ENCODE measurements around the gene KRTAP5-11. TPM values are rescaled to one million over a fixed set of nuclear protein-coding genes. Genes with fewer than 3 reads are reported as not detected.

The KRTAP5-11 gene
- total and polyA plus RNA-seq, 2 of the 4 experiments (the other 2 are of a cell fraction): not detected

GRCh38 chr11:71574418-71574817 is 8.3 kb downstream of the KRTAP5-11 start:
- WGBS, 2 experiments (ENCODE audit: extremely low coverage in 2 of 2, insufficient read length in 1 of 2): 29% methylated on average over 1 of the region's 5 CpGs; no CpG with 5 or more reads in 1 of the 2 experiments
- no peak overlapping the region for H2BK15ac ChIP-seq (ENCODE audit: low read depth, low read length)
- no peak overlapping the region for H3K23ac ChIP-seq (ENCODE audit: low read depth, low read length)
- no peak overlapping the region for H4K5ac ChIP-seq (ENCODE audit: low read depth, low read length)
- BruUV-seq (replicated peaks): no TSS peak
- no peak overlapping the region for H3K56ac ChIP-seq (ENCODE audit: extremely low read depth, insufficient read depth, low read length)
- H3K9me1 ChIP-seq (ENCODE audit: insufficient read depth, low read length): no peaks in the 10 kb centered on the region
- POLR2A ChIA-PET (ENCODE audit: unreplicated experiment): no interaction called here
- no peak overlapping the region for H4K91ac ChIP-seq (ENCODE audit: insufficient read depth, low read depth, low read length)
- H3K4me3 ChIP-seq (ENCODE audit: insufficient read depth, low read depth, low read length): no peak overlapping the region
- no peak for DNase-seq
- H3K14ac ChIP-seq (replicated peaks; ENCODE audit: low read depth, low read length): no peak overlapping the region
- CTCF ChIA-PET: no interaction called here
- no peak overlapping the region for H2BK5ac ChIP-seq (ENCODE audit: low read depth, low read length, poor library complexity, severe bottlenecking)
- in situ Hi-C loops (cut with MboI; ENCODE audit: low sequenced_read_pairs) (no loop called here), intact Hi-C loops (cut with micrococcal nuclease) (no loop called here), dilution Hi-C loops (cut with HindIII; ENCODE audit: low sequenced_read_pairs, unreplicated experiment) (no loop called here)
- H3K79me1 ChIP-seq (ENCODE audit: low read depth in 1 of 2, low read length in 2 of 2): no peaks in the 10 kb centered on the region
- H3K4ac ChIP-seq (ENCODE audit: low read depth, low read length): no peak overlapping the region
- no peak overlapping the region for H2AK5ac ChIP-seq (ENCODE audit: low read depth, low read length)
- no peak overlapping the region for H3K27ac ChIP-seq (ENCODE audit: insufficient read depth, low read length)
- ATAC-seq (ENCODE audit: low read depth): no peak
- no peak overlapping the region for H3K18ac ChIP-seq (ENCODE audit: low read depth, low read length)
- peaks cover 23% of the 10 kb centered on the region for H3K27me3 ChIP-seq (ENCODE audit: control insufficient read depth, insufficient read depth, low read length)
- no peak overlapping the region for H3K4me2 ChIP-seq (ENCODE audit: low read depth, low read length)
- H3K9me3 ChIP-seq (ENCODE audit: control insufficient read depth, insufficient read depth, low read length): no peaks in the 10 kb centered on the region
- TF ChIP-seq FOS (IDR thresholded peaks at IDR 0.05; ENCODE audit: low read depth, low read length) (no peak), MXI1 (IDR thresholded peaks at IDR 0.05; ENCODE audit: borderline replicate concordance, low read depth, low read length) (no peak), RAD21 (IDR thresholded peaks at IDR 0.05; ENCODE audit: low read length) (no peak), CEBPB (IDR thresholded peaks at IDR 0.05; ENCODE audit: low read depth, low read length) (no peak), RCOR1 (IDR thresholded peaks at IDR 0.05; ENCODE audit: insufficient replicate concordance, low read length) (no peak)
- no peak overlapping the region for H2BK120ac ChIP-seq (ENCODE audit: low read depth, low read length)
- no peaks in the 10 kb centered on the region for H3K36me3 ChIP-seq (ENCODE audit: control insufficient read depth, insufficient read depth, low read length)
- H2AFZ ChIP-seq (replicated peaks; ENCODE audit: low read length, poor library complexity): no peak overlapping the region
- H4K20me1 ChIP-seq (ENCODE audit: insufficient read depth, low read length): no peaks in the 10 kb centered on the region
- no peak overlapping the region for H4K8ac ChIP-seq (ENCODE audit: low read depth in 2 of 2, low read length in 2 of 2)
- H3K9ac ChIP-seq (ENCODE audit: low read depth, low read length): no peak overlapping the region
- no peak overlapping the region for H2BK20ac ChIP-seq (ENCODE audit: low read depth, low read length)
- H3K4me1 ChIP-seq (ENCODE audit: control insufficient read depth, insufficient read depth, low read length): no peaks in the 10 kb centered on the region
- no peak overlapping the region for H2AK9ac ChIP-seq (replicated peaks; ENCODE audit: low read depth, low read length, poor library complexity)

Measured in IMR-90 (cell line).